ENCODE data around the gene TTI1. TPM values are rescaled to one million over a fixed set of nuclear protein-coding genes. Genes with fewer than 3 reads are reported as not detected.

The TTI1 gene
- total RNA-seq, 2 donors from 2014 or later: 37.5 to 56.2 TPM

- WGBS, 2 experiments (ENCODE audit: insufficient coverage in 1 of 2, insufficient read length in 1 of 2): 98 to 99% methylated on average over 5 of the region's 5 CpGs
- no peak overlapping the region for H3K27ac Mint-ChIP-seq
- H3K9me3 Mint-ChIP-seq: no peaks in the 10 kb centered on the region
- Histone ChIP-seq H3K4me3 (ENCODE audit: low read length) (no peak overlapping the region), H3K9me3 (ENCODE audit: control insufficient read depth, low read length) (no peaks in the 10 kb centered on the region), H3K27me3 (ENCODE audit: control insufficient read depth, insufficient read depth, low read length, poor library complexity, severe bottlenecking) (no peaks in the 10 kb centered on the region), H3K9ac (ENCODE audit: extremely low read depth, low read length, poor library complexity, severe bottlenecking) (no peak overlapping the region), H3K36me3 (ENCODE audit: control insufficient read depth, insufficient read depth, low read length) (peaks cover 76% of the 10 kb centered on the region), H3K27ac (ENCODE audit: low read depth, low read length) (no peak overlapping the region), H3K4me1 (ENCODE audit: control insufficient read depth, insufficient read depth, low read length) (no peaks in the 10 kb centered on the region)
- no peak for TF ChIP-seq CTCF (conservative IDR thresholded peaks at IDR 0.05)
- H3K36me3 Mint-ChIP-seq (ENCODE audit: low read depth): peaks cover 45% of the 10 kb centered on the region
- H3K27me3 Mint-ChIP-seq (ENCODE audit: insufficient read depth): no peaks in the 10 kb centered on the region
- no peaks in the 10 kb centered on the region for H3K4me1 Mint-ChIP-seq
- no peak for DNase-seq
- H3K4me3 Mint-ChIP-seq: no peak overlapping the region
Observed at GRCh38 chr20:38008233-38008944, 24.9 kb downstream of the TTI1 start.

GRCh38 chr20:38007526-38007925 is 25.7 kb downstream of the TTI1 start:
- no peaks in the 10 kb centered on the region for H3K9me3 ChIP-seq (ENCODE audit: control insufficient read depth, low read length)
- no peak overlapping the region for H3K9ac ChIP-seq (ENCODE audit: extremely low read depth, low read length, poor library complexity, severe bottlenecking)
- H3K36me3 ChIP-seq (ENCODE audit: control insufficient read depth, insufficient read depth, low read length): peaks cover 76% of the 10 kb centered on the region
- WGBS, 2 experiments (ENCODE audit: insufficient coverage in 1 of 2, insufficient read length in 1 of 2): 92% methylated on average over 1 of the region's 1 CpG; no CpG with 5 or more reads in 1 of the 2 experiments
- TF ChIP-seq CTCF (conservative IDR thresholded peaks at IDR 0.05): no peak
- peaks cover 37% of the 10 kb centered on the region for H3K36me3 Mint-ChIP-seq (ENCODE audit: low read depth)
- no peak overlapping the region for H3K4me3 Mint-ChIP-seq
- no peaks in the 10 kb centered on the region for H3K27me3 ChIP-seq (ENCODE audit: control insufficient read depth, insufficient read depth, low read length, poor library complexity, severe bottlenecking)
- no peaks in the 10 kb centered on the region for H3K9me3 Mint-ChIP-seq
- no peak overlapping the region for H3K27ac ChIP-seq (ENCODE audit: low read depth, low read length)
- no peaks in the 10 kb centered on the region for H3K4me1 Mint-ChIP-seq
- H3K4me3 ChIP-seq (ENCODE audit: low read length): no peak overlapping the region
- H3K27me3 Mint-ChIP-seq (ENCODE audit: insufficient read depth): no peaks in the 10 kb centered on the region
- no peaks in the 10 kb centered on the region for H3K4me1 ChIP-seq (ENCODE audit: control insufficient read depth, insufficient read depth, low read length)
- no peak for DNase-seq
- peak overlapping the region; percentile 23 for H3K27ac Mint-ChIP-seq

GRCh38 chr20:38005903-38006302 is 27.4 kb downstream of the TTI1 start:
- H3K4me1 ChIP-seq (ENCODE audit: control insufficient read depth, insufficient read depth, low read length): no peaks in the 10 kb centered on the region
- H3K9me3 ChIP-seq (ENCODE audit: control insufficient read depth, low read length): no peaks in the 10 kb centered on the region
- no peaks in the 10 kb centered on the region for H3K9me3 Mint-ChIP-seq
- 97 to 100% methylated on average over 3 to 5 of the region's 5 CpGs for WGBS, 2 experiments (ENCODE audit: insufficient coverage in 1 of 2, insufficient read length in 1 of 2)
- H3K4me3 ChIP-seq (ENCODE audit: low read length): no peak overlapping the region
- H3K27ac Mint-ChIP-seq: no peak overlapping the region
- H3K27me3 Mint-ChIP-seq (ENCODE audit: insufficient read depth): no peaks in the 10 kb centered on the region
- no peaks in the 10 kb centered on the region for H3K27me3 ChIP-seq (ENCODE audit: control insufficient read depth, insufficient read depth, low read length, poor library complexity, severe bottlenecking)
- H3K27ac ChIP-seq (ENCODE audit: low read depth, low read length): no peak overlapping the region
- peaks cover 37% of the 10 kb centered on the region for H3K36me3 Mint-ChIP-seq (ENCODE audit: low read depth)
- no peak for TF ChIP-seq CTCF (conservative IDR thresholded peaks at IDR 0.05)
- H3K36me3 ChIP-seq (ENCODE audit: control insufficient read depth, insufficient read depth, low read length): peaks cover 76% of the 10 kb centered on the region
- no peak overlapping the region for H3K9ac ChIP-seq (ENCODE audit: extremely low read depth, low read length, poor library complexity, severe bottlenecking)
- H3K4me3 Mint-ChIP-seq: no peak overlapping the region
- no peak for DNase-seq
- H3K4me1 Mint-ChIP-seq: no peaks in the 10 kb centered on the region

Measured in endodermal cell (in vitro differentiated cells).